ENCODE results near the gene PLEKHM2. TPM values are rescaled to one million over a fixed set of nuclear protein-coding genes. Genes with fewer than 3 reads are reported as not detected.

The PLEKHM2 gene
- total RNA-seq, 1 donor from 2014 or later, result 57.5 TPM

- no peaks in the 10 kb centered on the region for H3K27me3 Mint-ChIP-seq
- no peak for DNase-seq (ENCODE audit: extremely low spot score, unreplicated experiment)
- peaks cover 20% of the 10 kb centered on the region for H3K36me3 Mint-ChIP-seq
- no peak overlapping the region for H3K4me3 Mint-ChIP-seq
- H3K4me1 Mint-ChIP-seq (ENCODE audit: unreplicated experiment), result peaks cover 25% of the 10 kb centered on the region
- H3K27ac Mint-ChIP-seq, result peak overlapping the region; percentile 21
- TF ChIP-seq CTCF (conservative IDR thresholded peaks at IDR 0.05), result no peak
- H3K9me3 Mint-ChIP-seq, result no peaks in the 10 kb centered on the region
Observed at GRCh38 chr1:15765495-15766194, 81.5 kb downstream of the PLEKHM2 start.

GRCh38 chr1:15767941-15768340 lies 83.8 kb downstream of the PLEKHM2 start:
- no peak for DNase-seq (ENCODE audit: extremely low spot score, unreplicated experiment)
- no peak overlapping the region for H3K4me3 Mint-ChIP-seq
- H3K9me3 Mint-ChIP-seq, result no peaks in the 10 kb centered on the region
- peaks cover 19% of the 10 kb centered on the region for H3K36me3 Mint-ChIP-seq
- H3K27me3 Mint-ChIP-seq, result no peaks in the 10 kb centered on the region
- TF ChIP-seq CTCF (conservative IDR thresholded peaks at IDR 0.05), result no peak
- peaks cover 8% of the 10 kb centered on the region for H3K4me1 Mint-ChIP-seq (ENCODE audit: unreplicated experiment)
- no peak overlapping the region for H3K27ac Mint-ChIP-seq

GRCh38 chr1:15768388-15768787 lies 84.3 kb downstream of the PLEKHM2 start:
- DNase-seq (ENCODE audit: extremely low spot score, unreplicated experiment), result no peak
- TF ChIP-seq CTCF (conservative IDR thresholded peaks at IDR 0.05), result no peak
- peaks cover 19% of the 10 kb centered on the region for H3K36me3 Mint-ChIP-seq
- H3K9me3 Mint-ChIP-seq, result no peaks in the 10 kb centered on the region
- no peaks in the 10 kb centered on the region for H3K27me3 Mint-ChIP-seq
- H3K27ac Mint-ChIP-seq, result no peak overlapping the region
- H3K4me3 Mint-ChIP-seq, result no peak overlapping the region
- peaks cover 8% of the 10 kb centered on the region for H3K4me1 Mint-ChIP-seq (ENCODE audit: unreplicated experiment)

GRCh38 chr1:15770313-15770962 lies 86.3 kb downstream of the PLEKHM2 start:
- H3K36me3 Mint-ChIP-seq, result peaks cover 18% of the 10 kb centered on the region
- H3K27me3 Mint-ChIP-seq, result no peaks in the 10 kb centered on the region
- H3K4me3 Mint-ChIP-seq, result no peak overlapping the region
- no peak for TF ChIP-seq CTCF (conservative IDR thresholded peaks at IDR 0.05)
- H3K4me1 Mint-ChIP-seq (ENCODE audit: unreplicated experiment), result no peaks in the 10 kb centered on the region
- no peaks in the 10 kb centered on the region for H3K9me3 Mint-ChIP-seq
- no peak for DNase-seq (ENCODE audit: extremely low spot score, unreplicated experiment)
- H3K27ac Mint-ChIP-seq, result no peak overlapping the region

- Mint-ChIP-seq H3K9me3 (no peaks in the 10 kb centered on the region), H3K4me3 (no peak overlapping the region), H3K4me1 (ENCODE audit: unreplicated experiment) (peaks cover 1% of the 10 kb centered on the region), H3K27ac (no peak overlapping the region), H3K36me3 (peaks cover 19% of the 10 kb centered on the region), H3K27me3 (no peaks in the 10 kb centered on the region)
- no peak for TF ChIP-seq CTCF (conservative IDR thresholded peaks at IDR 0.05)
- no peak for DNase-seq (ENCODE audit: extremely low spot score, unreplicated experiment)
Observed at GRCh38 chr1:15771836-15772515, 87.9 kb downstream of the PLEKHM2 start.

All from type B pancreatic cell (in vitro differentiated cells).